Smooth muscle cell of bladder (primary cell): ENCODE results near the gene MBD3L2. TPM values are rescaled to one million over a fixed set of nuclear protein-coding genes. Genes with fewer than 3 reads are reported as not detected.

Experiments
- total RNA-seq: library from RNA; depleted of rRNA; stranded (reverse); fragments of >200 nt; gene quantifications from 2 replicates; pipeline ENCODE4 v1.2.3, GENCODE V29; 2014

Gene MBD3L2
- not detected in 2 replicates for total RNA-seq

GRCh38 chr19:7049021-7049420 lies at the start of gene MBD3L2:
Gene MBD3L2 (plus strand): TSS chr19:7049321. CDS start chr19:7049374, 53 bp downstream.

GRCh38 chr19:7021331-7021730 lies 27.8 kb upstream of the MBD3L2 start, which contains the start of gene MBD3L2B:
Gene MBD3L2B (minus strand): TSS chr19:7021431. CDS start chr19:7021397, 34 bp downstream.

GRCh38 chr19:7030278-7030677 lies 18.8 kb upstream of the MBD3L2 start, which contains the start of gene MBD3L5:
Gene MBD3L5 (plus strand): TSS chr19:7030578. CDS start chr19:7030612, 34 bp downstream.

DNA sequence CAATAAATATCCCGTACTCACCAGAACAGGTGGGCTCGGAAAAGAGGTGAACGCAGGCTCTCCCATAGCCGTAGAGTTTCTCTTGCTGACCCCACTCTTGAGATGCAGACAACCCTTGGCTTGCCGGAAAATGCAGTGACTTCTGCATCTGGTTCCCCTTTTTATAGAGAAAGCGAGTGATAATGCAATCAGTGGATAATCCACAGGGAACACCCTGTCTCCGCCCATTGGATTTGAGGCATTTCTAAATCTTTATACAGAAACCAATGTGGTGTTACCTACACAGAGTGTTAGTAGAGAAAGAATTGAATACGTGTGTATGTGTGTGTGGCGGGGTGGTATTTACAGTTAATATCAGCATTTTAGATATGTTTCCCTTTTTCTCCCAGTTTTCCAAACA lies 9.0 kb upstream of the MBD3L2 start, which contains the start of gene MBD3L4:
MBD3L4 (minus strand) TSS at position 101 of the 400 bp plus-strand sequence; CDS start at position 66, 35 bp downstream.

DNA sequence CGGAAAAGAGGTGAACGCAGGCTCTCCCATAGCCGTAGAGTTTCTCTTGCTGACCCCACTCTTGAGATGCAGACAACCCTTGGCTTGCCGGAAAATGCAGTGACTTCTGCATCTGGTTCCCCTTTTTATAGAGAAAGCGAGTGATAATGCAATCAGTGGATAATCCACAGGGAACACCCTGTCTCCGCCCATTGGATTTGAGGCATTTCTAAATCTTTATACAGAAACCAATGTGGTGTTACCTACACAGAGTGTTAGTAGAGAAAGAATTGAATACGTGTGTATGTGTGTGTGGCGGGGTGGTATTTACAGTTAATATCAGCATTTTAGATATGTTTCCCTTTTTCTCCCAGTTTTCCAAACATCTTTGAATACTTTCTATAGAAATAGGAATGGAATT lies 9.5 kb downstream of the MBD3L2 start, which contains the start of gene MBD3L3:
MBD3L3 (minus strand) TSS at position 101 of the 400 bp plus-strand sequence; CDS start at position 30, 71 bp downstream.

DNA sequence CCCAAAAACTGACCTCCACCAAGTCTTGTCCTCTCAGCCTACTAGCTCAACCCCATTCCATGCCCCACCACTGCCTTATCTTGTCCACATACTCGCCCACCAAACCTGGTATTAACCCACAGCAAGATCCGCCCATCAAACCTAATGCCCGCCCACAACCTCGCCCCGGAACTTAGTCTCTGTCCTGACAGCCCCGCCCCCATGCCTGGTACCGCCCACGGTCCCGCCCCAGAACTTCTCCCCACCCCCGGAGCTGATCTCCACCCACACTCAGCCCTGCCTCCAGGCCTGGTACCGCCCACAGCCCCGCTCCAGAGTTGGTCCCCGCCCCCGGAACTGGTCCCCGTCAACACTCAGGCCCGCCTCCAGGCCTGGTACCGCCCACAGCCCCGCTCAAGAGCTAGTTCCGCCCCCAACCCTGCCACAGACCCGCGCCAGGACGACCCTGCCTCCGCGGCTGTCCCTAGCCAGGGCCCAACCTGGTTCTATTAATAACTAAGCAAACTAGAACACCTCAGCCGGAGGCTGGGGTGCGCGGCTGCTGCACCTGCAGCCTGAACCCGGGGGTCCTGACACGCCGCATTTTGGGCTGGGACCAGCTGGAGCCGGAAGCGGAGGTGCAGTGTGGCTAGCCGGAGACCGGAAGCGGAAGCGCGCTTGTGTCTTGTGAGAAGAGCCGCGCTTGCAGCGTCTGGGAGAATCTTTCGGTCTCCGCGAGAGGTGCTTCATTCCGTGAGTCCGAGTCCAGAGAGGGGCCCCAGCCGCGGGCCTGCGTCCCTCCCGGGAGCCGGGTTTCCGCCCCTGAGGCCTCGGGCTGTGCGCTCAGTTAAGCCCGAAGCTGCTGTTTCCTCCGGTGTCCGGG lies 20.2 kb downstream of the MBD3L2 start, which contains the start of gene ZNF557:
ZNF557 (plus strand) TSS at position 662 of the 862 bp plus-strand sequence. CDS start 5,372 bp downstream, outside the sequence.

Other genes with a start within 250 kb of the MBD3L2 start
- not detected in 2 replicates for gene ADGRE1, start 161.7 kb upstream of the MBD3L2 start, total RNA-seq
- not detected in 2 replicates for gene MBD3L2B, start 27.9 kb upstream of the MBD3L2 start, total RNA-seq
- gene MBD3L5, start 18.7 kb upstream of the MBD3L2 start, total RNA-seq, result not detected in 2 replicates
- not detected in 2 replicates for gene MBD3L4, start 9.1 kb upstream of the MBD3L2 start, total RNA-seq
- gene MBD3L3, start 9.4 kb downstream of the MBD3L2 start, total RNA-seq, result not detected in 2 replicates
- 19.1 and 19.2 TPM in 2 replicates for gene ZNF557, start 20.4 kb downstream of the MBD3L2 start, total RNA-seq
- gene INSR, start 245.1 kb downstream of the MBD3L2 start, total RNA-seq, result 20.2 and 31.3 TPM in 2 replicates